Measurements from ENCODE around the gene ZNF836.

The ZNF836 gene

DNA sequence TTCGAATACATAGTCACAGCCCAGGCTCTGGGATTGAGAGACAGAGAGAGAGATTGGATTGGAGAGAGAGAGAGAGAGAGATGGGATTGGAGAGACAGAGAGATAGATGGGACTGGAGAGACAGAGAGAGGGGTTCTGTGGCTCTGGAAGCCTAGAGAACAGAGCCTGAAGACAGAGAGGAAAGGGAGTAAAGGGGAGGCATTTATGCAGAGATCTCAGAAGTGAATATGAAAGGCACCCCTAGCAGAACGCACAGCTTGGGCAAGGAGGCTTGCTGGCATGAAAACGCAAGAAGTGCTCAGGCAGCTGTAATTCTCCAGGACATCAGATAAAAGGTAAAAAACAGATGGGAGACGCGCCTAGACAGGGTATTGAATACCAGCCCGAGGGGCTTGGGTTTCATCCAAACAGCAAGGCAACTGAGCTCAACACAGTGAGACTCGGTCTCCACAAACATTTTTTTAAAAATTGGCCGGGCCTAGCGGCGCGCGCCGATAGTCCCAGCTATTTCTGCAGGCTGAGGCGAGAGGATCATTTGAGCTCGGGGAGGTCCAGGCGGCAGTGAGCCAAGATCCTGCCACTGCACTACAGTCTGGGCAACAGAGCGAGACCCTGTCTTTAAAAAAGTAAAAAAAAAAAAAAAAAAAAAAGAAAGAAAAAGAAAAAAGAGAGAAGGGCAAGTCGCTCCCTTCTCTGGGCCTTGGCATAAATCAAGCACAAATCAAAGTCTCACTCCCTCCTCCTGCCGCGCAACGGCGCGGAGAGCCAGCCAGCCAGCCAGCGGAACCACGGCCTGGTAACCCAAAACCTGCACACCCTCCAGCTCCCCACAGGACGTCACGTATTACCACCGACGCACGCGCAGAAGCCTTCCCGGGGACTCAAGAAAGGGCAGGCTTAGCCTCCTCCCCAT, 17.7 kb upstream of the ZNF836 start:
- peak; percentile 88 for DNase-seq

DNA sequence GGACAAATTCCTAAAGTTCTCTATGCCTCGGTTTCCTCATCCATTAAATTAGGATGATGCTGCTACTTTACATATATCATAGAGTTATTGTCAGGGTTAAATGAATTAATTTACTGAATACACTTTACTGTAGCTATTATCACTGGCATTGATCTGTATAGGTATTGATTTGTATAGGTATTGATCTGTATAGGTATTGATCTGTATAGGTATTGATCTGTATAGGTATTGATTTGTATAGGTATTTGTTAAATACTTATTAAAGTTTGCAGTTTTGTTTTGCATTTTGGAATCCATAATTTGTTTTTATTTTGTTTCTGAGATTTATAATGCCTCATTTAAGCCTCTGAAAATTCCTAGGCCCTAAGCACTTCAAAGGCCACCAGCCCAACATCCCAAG, 16.0 kb upstream of the ZNF836 start:
- no peak for DNase-seq

DNA sequence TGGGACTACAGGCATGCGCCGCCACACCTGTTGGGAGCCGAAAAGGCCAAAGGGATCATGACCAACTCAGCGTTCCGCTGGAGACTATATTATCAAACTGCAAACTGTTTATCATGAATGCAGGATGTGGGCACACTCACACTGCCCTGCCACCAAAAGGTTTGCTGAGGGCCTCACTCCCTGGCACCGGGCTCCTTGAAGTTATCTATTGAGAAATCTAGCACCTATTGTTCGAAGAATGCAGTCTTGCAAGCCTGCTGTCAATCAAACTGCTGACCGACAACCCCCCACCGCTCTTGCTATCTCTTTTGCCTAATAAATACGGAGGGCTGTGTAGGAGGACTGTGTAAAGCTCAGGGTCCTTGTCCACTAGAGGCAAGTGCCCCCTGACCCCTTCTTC, 5.2 kb upstream of the ZNF836 start:
- no peak for DNase-seq

DNA sequence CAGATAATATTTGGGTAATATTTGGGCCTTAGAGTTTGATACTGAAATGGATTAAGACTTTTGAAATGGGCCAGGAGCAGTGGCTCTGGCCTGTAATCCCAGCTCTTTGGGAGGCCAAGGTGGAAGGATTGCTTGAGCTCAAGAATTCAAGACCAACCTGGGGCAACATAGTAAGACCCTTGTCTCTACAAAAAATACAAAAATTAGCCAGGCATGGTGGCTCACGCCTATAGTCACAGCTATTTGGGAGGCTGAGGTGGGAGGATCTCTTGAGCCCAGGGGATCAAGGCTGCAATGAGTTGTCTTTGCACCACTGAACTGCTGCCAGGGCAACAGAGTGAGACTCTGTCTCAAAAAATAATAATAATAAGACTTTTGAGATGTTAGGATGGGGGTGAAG, 926 bp upstream of the ZNF836 start:
- DNase-seq = no peak

DNA sequence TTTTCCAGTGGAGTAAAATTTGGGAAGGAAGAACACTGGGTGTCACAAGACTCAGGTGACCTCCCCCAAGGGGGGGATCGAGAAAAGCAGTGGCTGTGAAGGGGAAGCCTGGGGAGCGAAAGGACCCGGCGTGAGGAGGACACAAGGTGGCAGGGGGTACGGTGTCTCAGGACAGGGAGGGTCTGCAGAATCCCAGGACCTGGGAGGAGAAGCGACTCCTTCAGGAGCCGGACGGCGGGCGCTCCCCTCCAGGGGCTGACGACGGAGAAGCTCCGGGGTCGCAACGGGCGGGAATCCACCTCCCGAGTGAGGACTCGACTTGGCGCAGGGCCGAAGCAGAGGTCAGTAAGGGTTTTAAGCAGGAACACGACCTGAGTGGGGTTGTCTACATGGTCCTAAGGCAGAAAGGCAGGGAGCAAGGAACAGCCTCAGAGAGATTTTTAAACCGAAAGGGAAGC, 529 bp downstream of the ZNF836 start:
- DNase-seq = no peak

DNA sequence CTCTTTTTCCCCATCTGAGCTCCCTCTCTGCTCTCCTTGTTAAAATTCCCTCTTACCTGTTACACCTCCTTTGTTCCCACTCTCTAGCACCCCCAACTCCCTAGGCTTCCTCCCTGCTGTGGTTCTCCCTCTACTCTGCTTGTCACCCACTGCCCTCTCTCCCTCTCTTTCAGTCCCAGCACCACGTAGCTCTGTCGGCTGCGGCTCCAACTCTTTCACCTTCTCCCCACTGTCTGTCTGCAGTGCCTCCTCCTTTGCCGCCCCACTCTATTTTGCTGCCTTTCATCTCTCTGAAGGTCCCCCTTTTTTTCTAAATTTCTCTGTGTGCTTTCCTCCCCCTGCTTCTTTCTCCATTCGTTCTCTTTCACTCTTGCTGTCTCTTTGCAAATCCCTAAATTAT, 1.1 kb downstream of the ZNF836 start:
- no peak for DNase-seq

DNA sequence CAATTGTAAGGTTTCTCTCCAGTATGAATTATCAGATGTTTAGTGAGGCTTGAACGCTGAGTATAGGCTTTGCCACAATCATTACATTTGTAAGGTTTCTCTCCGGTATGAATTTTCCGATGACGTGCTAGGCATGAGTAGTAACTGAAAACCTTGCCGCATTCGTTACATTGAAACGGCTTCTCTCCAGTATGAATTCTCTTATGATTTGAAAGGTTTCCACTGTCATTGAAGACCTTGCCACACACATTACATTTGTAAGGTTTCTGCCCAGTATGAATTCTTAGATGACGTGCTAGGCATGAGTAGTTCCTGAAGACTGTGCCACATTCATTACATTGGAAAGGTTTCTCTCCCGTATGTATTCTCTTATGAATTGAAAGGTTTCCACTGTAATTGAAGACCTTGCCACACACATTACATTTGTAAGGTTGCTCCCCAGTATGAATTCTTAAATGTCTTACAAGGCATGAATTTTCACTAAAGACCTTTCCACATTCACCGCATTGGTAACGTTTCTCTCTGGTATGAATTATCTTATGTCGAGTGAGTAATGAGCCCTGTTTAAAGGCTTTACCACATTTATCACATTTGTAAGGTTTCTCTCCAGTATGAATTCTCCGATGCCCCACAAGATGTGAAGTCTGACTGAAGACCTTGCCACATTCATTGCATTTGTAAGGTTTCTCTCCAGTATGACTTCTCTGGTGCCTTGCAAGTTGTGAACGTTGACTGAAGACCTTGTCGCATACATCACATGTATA, 15.6 kb downstream of the ZNF836 start:
- DNase-seq = no peak

DNA sequence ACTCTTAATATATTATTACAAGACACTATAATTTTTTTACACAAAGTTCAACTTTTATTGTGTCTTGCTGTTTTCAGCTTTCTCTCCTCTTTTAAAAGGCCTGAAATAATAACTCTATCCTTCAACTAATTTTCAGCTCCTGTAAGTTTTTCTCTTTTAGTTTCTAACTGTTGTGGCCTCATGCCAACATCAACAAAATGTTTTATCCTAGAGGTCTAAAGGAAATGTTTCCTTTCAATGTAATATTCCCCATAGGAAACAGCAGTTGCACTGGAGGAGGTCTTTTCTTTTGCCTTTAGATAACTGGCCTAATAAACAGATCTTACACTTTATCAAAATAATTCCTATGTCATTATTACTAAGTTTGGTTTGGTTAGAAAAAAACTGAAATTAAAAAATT, 23.2 kb downstream of the ZNF836 start:
- no peak for DNase-seq

DNA sequence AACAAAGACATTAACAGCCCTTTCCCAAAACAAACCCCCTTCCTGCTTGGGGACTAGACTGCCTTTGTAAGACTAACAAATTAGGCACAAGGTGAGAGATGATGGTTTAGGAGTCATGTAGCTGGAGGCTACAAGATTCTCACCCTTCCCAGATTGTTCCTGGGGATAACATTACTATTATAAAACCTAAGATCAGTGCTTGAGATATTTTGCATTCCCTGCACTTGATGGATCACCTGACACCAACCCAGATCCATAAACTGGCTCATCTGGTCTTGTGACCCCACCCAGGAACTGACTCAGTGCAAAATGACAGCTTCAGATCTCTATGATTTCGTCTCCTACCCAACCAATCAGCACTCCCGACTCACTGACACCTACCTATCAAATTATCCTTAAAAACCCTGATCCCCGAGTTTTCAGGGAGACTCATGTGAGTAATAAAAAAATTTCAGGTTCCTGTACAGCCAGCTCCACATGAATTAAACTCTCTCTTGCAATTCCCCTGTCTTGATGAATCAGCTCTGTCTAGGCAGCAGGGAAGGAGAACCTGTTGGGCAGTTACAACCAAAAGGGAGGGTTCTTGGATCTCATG, 29.3 kb downstream of the ZNF836 start:
- no peak for DNase-seq

DNA sequence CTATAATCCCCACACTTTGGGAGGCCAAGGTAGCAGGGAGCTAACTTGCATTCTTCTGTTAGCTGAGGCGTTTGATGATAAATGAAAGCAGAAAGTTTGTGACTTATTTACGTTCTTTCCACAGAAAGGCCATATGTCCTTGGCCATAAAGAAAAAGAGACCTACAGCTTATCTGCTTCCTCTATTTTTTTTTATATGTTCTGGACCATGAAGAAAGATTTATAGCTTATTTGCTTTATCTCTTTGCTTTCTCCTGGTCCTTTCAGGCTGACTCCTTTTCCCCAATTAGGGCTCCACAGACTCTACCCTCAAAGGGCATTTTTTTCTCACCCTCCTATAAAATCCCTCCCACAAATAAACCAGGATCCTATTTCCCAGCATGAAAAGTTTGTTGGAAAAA, 30.2 kb downstream of the ZNF836 start:
- no peak for DNase-seq

DNA sequence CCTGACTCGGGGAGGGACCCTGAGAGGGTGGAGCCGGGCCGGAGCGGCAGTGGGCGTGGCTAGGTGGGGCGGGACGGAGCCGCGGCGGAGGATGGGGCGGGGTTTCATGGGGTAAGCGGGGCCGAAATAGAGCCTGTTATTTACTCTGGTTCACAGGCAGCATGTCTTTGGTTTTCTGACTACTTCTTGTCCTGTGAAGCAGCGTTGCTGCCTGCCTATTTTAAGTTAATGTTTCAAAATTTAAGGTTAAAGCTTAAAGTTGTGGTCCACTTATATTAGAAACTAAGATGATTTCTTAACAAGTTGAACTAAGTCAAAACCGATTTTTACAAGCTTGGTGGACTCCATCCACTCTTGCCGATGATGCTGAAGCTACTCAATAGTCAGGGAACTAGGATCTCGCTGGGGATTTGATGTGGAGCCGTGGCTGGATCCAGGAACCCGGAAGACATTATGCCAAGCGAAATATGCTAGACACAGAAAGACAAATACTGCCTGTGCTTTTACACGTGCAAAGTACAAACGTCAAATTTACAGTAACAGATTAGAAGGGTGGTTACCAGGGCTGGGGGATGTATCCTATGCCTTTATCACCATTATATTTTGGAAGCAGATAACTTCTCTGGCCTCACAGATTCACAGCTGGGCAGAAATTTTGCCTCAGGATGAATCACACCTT, 31.2 kb downstream of the ZNF836 start:
- no peak for DNase-seq

DNA sequence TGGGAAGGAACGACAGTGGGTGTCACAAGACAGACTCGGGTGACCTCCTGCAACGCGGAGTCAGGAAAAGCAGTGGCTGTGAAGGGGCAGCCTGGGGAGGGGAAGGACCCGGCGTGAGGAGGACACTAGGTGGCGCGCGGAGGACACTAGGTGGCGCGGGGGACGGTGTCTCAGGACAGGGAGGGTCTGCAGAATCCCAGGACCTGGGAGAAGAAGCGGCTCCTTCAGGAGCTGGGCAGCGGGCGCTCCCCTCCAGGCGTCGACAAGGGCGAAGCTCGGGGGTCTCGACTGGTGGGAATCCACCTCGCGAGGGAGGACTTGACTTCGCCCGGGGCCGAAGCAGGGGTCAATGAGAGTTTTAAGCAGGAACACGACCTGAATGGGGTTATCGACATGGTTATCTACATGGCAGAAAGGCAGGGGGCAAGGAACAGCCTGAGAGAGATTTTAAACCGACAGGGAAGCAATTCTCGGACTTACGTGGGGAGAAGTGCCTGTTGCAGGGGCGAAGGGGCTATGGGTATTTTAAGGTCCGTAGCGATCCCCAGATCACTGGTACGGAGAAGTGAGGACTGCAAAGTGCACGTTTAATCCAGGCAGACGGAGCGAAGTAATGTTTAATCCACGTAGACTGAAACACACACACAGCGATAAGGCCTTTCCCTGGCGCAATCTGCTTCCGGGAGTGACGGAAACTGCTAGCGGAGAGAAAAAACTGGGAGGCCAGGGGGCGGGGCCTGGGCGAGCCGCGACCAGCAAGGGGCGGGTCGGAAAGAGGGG, 32.0 kb downstream of the ZNF836 start, which contains the start of gene ZNF616:
TSS of gene ZNF616 (minus strand) at position 687 of the 780 bp plus-strand sequence. CDS start 9,426 bp downstream, outside the sequence.
- DNase-seq = peak; percentile 82

DNA sequence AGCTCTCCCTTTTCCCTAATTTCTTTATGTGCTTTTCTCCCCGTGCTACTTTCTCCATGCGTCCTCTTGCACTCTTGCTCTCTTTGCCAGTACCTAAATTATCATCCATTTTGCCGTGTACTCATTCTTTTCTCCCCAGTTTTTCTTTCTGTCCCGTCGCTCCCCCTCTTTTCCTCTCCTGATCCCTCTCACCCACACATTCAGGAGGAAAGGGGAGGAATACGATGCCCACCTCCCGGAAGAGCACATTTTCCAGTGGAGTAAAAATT, 32.5 kb downstream of the ZNF836 start:
- no peak for DNase-seq

DNA sequence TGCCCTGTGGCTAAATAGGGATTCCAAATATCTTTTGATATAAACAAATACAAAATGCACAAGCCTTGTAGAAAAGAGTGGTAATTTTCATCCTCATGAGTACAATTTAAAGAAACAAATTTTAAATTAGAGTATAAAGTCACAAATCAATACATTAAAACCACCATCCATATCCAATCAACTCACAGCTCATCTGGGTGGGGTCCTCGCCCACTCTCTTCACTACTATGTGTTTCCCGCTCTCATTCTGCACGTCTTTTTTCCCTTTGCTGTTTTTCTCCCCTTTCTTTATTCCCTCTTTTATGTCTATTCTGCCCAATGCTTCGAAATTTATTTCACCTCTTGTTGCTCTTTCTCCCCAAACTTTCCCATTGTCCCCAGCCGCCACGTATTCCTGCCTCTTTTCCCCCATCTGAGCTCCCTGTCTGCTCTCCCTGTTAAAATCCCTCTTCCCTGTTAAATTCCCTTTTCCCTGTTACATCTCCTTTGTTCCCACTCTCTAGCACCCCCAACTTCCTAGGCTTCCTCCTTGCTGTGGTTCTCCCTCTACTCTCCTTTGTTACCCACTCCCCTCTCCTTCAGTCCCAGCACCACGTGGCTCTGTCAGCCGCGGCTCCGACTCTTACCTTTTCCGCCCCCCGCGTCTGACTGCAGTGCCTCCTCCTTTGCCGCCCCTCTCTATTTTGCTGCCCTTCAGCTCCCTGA, 33.0 kb downstream of the ZNF836 start:
- no peak for DNase-seq

DNA sequence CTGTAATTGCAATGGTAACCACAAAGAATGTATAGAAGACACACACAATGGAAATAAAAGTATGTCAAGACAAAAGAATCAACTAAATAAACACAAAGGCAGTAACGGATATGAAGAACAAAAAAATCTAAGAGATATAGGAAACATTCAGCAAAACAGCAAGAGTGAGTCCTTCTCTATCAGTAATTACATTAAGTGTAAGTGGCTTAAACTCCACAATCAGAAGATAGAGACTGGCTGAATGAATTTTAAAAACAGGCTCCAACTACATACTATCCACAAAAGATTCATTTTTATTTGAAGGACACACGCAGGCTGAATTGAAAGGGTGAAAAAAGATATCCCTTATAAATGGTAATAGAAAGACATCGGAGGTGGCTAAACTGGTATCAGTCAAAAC, 51.1 kb downstream of the ZNF836 start:
- no peak for DNase-seq

DNA sequence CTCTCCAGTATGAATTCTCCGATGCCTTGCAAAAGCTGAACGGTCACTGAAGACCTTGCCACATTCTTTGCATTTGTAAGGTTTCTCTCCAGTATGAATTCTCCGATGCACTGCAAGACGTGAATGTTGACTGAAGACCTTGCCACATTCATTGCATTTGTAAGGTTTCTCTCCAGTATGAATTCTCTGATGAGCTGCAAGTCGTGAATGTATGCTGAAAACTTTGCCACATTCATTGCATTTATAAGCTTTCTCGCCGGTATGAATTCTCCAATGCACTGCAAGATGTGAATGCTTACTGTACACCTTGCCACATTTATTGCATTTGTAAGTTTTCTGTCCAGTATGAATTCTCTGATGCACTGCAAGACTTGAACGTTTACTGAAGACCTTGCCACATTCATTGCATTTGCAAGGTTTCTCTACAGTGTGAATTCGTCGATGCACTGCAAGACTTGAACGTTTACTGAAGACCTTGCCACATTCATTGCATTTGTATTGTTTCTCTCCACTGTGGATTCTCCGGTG, 55.8 kb downstream of the ZNF836 start:
- DNase-seq = no peak

DNA sequence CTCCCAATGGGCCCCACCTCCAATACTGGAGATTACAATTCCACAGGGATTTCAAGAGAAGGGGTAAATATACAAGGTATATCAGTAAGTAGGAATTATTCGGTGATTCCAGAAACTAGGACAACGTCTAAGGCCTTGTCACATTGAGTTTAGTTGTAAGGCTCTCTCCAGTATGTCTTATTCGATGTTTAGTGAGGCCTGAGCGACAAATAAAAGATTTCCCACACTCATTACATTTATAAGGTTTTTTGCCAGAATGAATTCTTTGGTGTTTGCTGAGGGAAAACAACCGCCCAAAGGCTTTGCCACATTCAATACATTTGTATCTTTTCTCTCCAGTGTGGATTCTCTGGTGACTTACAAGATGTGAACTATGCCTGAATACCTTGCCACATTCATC, 56.7 kb downstream of the ZNF836 start:
- DNase-seq = no peak

DNA sequence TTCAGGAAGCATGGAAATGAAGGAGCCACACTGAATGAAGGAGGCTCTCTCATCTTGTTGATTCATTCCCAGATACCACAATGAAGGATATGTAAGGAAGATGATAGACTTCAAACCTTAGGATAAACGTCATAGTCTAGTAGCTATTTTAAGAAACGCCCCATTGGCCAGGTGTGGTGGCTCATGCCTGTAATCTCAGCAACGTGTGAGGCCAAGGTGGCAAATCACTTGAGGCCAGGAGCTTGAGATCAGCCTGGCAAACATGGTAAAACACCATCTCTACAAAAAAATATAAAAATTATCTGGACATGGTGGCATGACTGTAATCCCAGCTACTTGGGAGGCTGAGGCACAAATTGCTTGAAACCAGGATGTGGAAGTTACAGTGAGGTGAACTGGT, 58.8 kb downstream of the ZNF836 start:
- no peak for DNase-seq

DNA sequence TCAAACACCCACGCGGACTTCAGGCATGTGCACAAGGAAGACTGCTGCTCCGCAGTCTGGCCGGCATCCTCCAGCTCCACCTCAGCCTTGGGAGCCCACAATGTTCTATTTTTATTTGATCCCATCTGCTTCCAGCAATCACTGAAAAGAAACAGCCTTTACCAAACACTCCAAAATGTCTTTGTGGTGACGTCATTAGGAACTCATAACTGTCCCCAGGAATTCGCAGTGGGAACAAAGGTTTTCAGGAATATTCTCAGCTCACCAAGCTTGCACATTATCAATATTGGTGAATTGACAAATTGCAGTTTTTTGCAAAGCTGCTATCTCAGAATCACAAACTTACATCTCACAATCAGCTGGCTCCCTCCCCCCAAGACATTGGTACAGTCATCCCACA, 60.6 kb downstream of the ZNF836 start:
- DNase-seq = no peak
